ENCODE data around the gene KRT6A. TPM values are rescaled to one million over a fixed set of nuclear protein-coding genes. Genes with fewer than 3 reads are reported as not detected.

The KRT6A gene
- total RNA-seq, 1 experiment from 2014 or later: not detected

DNA sequence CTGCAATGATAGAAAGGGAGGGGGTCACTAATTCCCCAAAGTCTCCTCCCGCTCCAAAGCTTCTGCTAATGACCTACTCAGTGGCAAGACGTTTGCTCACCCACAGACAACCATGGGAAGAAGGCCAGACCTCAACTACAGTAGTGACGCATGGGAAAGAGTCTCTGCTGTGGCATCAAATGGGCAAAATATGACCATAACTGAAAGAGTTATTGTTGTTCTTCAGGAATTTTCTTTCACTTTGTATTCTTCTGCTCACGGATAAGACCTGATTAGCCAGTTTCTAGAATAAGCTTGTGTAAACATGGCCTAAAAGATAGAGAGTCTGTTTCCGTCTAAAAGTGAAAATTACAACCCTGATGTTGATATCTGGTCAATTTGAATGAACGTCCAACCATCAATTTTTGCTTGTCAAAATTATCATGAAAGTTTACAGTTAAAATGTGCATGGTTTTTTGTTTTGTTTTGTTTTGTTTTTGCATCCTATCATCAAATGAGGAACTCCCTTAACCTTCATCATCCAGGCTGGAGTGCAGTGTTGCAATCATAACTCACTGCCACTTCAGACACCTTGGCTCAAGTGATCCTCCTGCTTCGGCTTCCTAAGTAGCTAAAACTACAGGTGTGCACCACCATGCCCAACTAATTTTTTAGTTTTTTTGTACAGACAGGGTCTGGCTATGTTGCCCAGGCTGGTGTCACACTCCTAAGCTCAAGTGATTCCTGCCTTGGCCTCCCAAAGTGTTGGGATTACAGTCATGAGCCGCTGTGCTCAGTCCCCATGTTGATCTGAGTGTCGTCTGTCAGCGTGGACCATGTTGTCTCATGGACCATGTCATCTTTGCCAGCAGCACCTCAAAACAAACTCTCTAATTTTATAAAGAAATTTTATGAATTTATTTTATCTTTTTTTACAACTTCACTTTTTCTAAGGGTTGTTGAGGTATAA is 48.1 kb downstream of the KRT6A start:
- no peak for DNase-seq (ENCODE audit: low read depth)
- in situ Hi-C loops (cut with HindIII; ENCODE audit: low pct_unique_long_range_greater_than_20kb, low sequenced_read_pairs): no loop called here

- in situ Hi-C loops (cut with HindIII; ENCODE audit: low pct_unique_long_range_greater_than_20kb, low sequenced_read_pairs): no loop called here
- no peak for DNase-seq (ENCODE audit: low read depth)
Observed at GRCh38 chr12:52443966-52444365, 49.1 kb downstream of the KRT6A start.

DNA sequence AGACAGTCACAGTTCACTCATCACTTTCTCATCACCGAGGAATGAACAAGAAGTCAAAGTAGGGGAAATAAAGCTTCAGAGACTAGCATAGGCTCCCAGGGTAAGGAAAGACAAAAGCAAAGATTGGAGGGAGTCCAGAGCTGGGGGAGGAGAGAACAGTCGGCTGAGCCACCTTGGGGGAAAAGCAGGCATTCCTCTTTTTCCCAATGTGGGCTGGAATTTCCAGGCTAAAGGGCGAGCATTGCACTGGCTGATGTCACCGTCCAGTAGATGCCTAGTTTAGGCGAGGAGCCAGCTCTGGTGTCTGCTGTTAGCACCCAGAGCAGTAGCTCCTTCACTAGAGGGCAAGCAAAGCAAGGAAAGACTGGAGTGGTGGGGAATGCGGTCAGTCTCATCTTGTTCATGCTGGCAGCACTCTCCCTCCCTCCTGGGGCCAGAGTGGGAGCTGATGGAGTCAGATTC is 50.4 kb downstream of the KRT6A start:
- DNase-seq (ENCODE audit: low read depth): peak; percentile 81

DNA sequence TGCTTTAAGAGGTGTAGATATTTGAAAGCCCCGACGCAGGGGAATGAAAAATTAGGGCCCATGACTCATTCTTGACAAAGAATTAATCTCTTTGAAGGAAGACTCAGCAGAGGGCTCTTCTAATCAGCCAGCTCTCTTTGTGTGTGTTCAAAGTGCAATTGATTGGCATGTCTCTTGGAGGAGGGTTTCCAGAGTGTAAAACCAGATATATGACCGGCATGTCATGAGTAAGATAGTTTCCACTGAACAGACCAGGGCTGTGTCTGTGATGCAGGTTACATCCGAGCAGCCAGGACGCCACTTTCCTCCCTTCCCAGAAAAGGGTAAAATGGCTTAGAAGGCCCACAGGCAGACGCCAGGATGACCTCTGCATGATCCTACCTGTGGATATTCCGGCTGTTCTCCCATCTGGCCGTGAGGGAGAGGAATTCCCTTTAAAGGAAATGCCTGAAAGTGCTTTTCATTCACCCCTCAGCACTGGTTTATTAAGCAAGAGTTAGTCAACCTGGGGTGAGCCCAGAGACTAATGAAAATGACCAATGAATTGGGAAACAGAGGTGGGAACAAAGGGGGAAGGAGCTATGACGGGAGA is 51.6 kb downstream of the KRT6A start:
- DNase-seq (ENCODE audit: low read depth): no peak
- in situ Hi-C loops (cut with HindIII; ENCODE audit: low pct_unique_long_range_greater_than_20kb, low sequenced_read_pairs): no loop called here

More for the DNA sequence above, 50.4 kb downstream of the KRT6A start:
- in situ Hi-C loops (cut with HindIII; ENCODE audit: low pct_unique_long_range_greater_than_20kb, low sequenced_read_pairs): no loop called here

- in situ Hi-C loops (cut with HindIII; ENCODE audit: low pct_unique_long_range_greater_than_20kb, low sequenced_read_pairs): no loop called here
- DNase-seq (ENCODE audit: low read depth): peak; percentile 26
Observed at GRCh38 chr12:52440821-52441319, 52.2 kb downstream of the KRT6A start.

GRCh38 chr12:52439845-52440244 is 53.2 kb downstream of the KRT6A start:
- no peak for DNase-seq (ENCODE audit: low read depth)
- in situ Hi-C loops (cut with HindIII; ENCODE audit: low pct_unique_long_range_greater_than_20kb, low sequenced_read_pairs): no loop called here

DNA sequence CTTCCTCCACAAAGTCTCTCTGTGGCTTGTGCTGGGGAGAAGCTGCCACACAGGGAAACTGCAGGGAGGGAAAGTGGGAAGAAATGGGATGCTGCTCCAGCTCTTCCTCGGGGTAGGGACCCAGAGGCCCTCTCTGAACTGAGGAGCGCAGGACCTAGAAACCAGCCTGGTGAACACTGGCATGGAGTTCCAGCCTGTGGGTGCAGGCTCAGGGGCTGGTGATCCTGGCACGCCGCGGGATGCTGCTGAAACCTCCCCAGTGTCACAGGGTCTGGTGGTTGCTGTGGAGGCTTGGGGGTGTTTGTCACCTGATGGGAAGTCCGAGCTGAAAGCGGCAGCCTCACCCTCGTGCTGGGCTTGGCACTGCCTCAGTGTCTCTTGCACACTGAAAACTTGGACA is 53.6 kb downstream of the KRT6A start:
- DNase-seq (ENCODE audit: low read depth): no peak
- in situ Hi-C loops (cut with HindIII; ENCODE audit: low pct_unique_long_range_greater_than_20kb, low sequenced_read_pairs): no loop called here

DNA sequence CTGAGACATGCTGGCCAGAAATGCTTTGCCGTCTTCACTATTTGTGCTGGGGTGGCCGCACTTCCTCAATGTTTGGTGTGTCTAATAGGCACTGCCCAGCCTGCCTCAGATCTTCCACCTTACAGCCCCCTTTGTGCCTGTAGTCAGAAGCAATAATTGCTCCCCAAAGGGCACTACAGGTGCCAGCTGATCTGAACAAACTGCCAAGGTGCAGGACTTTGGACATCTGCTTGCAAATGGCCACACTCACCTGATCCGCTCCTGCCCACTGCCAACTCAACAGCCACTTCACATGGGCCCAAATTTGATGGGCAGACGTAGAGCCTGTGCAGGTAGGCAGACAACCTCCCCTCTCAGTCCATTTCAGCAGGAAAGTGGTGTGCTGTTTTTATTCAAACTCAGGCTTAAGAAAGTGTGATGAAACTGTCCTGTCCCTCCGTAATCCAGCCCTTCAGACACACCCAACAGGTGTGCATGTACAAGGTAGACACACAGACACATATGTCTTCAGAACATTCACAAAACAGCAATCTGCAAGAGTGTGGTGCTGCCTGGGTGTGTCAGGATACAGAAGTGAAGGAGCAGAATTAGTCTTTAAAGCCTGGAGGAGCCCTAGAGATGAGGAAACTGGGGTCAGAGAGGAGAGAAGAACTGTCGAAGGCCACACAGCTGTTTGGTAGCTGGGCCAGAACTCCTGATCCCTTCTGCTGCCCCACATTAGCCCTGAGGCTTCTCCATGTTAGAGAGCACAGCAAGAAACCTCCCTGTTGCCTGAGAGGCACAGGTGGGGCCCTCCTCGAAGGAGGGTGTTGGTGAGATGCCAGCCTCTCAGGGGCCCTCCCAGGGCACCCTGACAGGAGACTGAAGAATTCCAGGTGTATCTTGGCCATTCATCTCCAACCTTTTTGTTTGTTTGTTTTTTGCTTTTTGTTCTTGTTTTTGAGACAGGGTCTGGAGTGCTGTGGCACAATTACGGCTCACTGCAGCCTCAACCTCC is 54.5 kb downstream of the KRT6A start:
- DNase-seq (ENCODE audit: low read depth): no peak

DNA sequence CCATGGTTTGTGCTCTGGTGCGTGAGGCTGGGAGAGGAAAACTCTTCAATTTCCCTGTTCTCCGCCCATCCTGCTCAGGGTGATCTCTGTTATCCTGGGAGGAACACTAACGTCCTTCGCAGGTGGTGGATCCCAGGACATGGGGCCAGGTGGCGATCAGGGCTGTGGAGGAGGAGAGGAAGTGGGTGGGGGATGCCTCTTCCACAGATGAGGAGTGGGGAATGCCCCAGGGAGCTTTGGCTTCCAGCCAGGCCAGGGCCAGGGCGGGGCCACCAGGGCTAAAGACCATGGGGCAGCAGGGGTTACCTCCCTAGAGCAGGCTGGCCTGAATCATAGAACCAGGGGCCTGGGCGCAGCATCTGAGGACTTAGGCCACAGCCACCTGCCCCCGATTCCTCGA is 55.5 kb downstream of the KRT6A start:
- DNase-seq (ENCODE audit: low read depth): no peak
- in situ Hi-C loops (cut with HindIII; ENCODE audit: low pct_unique_long_range_greater_than_20kb, low sequenced_read_pairs): no loop called here

More for the DNA sequence above, 54.5 kb downstream of the KRT6A start:
- in situ Hi-C loops (cut with HindIII; ENCODE audit: low pct_unique_long_range_greater_than_20kb, low sequenced_read_pairs): no loop called here

Other genes starting within 250 kb of the KRT6A start
- 8.7 and 14.5 TPM in 2 replicates for gene KRT86, start 218.6 kb downstream of the KRT6A start, total RNA-seq (2014; rRNA removed; shearing (Covaris generic); ENCODE audit: low replicate concordance)
- gene KRT81, start 201.7 kb downstream of the KRT6A start, total RNA-seq (2014; rRNA removed; shearing (Covaris generic); ENCODE audit: low replicate concordance): 3.3 TPM in 1 of 2 replicates, not detected in the other
- gene KRT83, start 171.9 kb downstream of the KRT6A start, total RNA-seq (2014; rRNA removed; shearing (Covaris generic); ENCODE audit: low replicate concordance): not detected in 2 replicates
- gene KRT85, start 125.8 kb downstream of the KRT6A start, total RNA-seq (2014; rRNA removed; shearing (Covaris generic); ENCODE audit: low replicate concordance): not detected in 2 replicates
- not detected in 2 replicates for gene KRT84, start 107.6 kb downstream of the KRT6A start, total RNA-seq (2014; rRNA removed; shearing (Covaris generic); ENCODE audit: low replicate concordance)
- not detected in 2 replicates for gene KRT82, start 86.9 kb downstream of the KRT6A start, total RNA-seq (2014; rRNA removed; shearing (Covaris generic); ENCODE audit: low replicate concordance)
- gene KRT75, start 58.9 kb downstream of the KRT6A start, total RNA-seq (2014; rRNA removed; shearing (Covaris generic); ENCODE audit: low replicate concordance): not detected in 2 replicates
- gene KRT6B, start 41.1 kb downstream of the KRT6A start, total RNA-seq (2014; rRNA removed; shearing (Covaris generic); ENCODE audit: low replicate concordance): not detected in 2 replicates
- gene KRT6C, start 19.5 kb downstream of the KRT6A start, total RNA-seq (2014; rRNA removed; shearing (Covaris generic); ENCODE audit: low replicate concordance): not detected in 2 replicates
- not detected in 2 replicates for gene KRT5, start 27.1 kb upstream of the KRT6A start, total RNA-seq (2014; rRNA removed; shearing (Covaris generic); ENCODE audit: low replicate concordance)
- not detected in 2 replicates for gene KRT71, start 59.9 kb upstream of the KRT6A start, total RNA-seq (2014; rRNA removed; shearing (Covaris generic); ENCODE audit: low replicate concordance)
- not detected in 2 replicates for gene KRT74, start 80.6 kb upstream of the KRT6A start, total RNA-seq (2014; rRNA removed; shearing (Covaris generic); ENCODE audit: low replicate concordance)
- not detected in 2 replicates for gene KRT72, start 108.2 kb upstream of the KRT6A start, total RNA-seq (2014; rRNA removed; shearing (Covaris generic); ENCODE audit: low replicate concordance)
- 0.51 TPM in 1 of 2 replicates, not detected in the other for gene KRT73, start 125.3 kb upstream of the KRT6A start, total RNA-seq (2014; rRNA removed; shearing (Covaris generic); ENCODE audit: low replicate concordance)
- 2.4 TPM in 1 of 2 replicates, not detected in the other for gene KRT2, start 159.0 kb upstream of the KRT6A start, total RNA-seq (2014; rRNA removed; shearing (Covaris generic); ENCODE audit: low replicate concordance)
- not detected in 2 replicates for gene KRT1, start 187.2 kb upstream of the KRT6A start, total RNA-seq (2014; rRNA removed; shearing (Covaris generic); ENCODE audit: low replicate concordance)
- not detected in 2 replicates for gene KRT77, start 210.3 kb upstream of the KRT6A start, total RNA-seq (2014; rRNA removed; shearing (Covaris generic); ENCODE audit: low replicate concordance)

All from Caki2 (cell line).